GM10248 (cell line): ENCODE results near the gene SLC44A5.

Experiments
- CTCF ChIA-PET: fragments of 300-600 bp; sonication (Branson Sonifier 250); formaldehyde crosslinking; extraction: SDS; loops from one replicate; lab custom pipeline; 2021; ENCODE audit warnings: antibody characterized with exemption; lab: Yijun Ruan, JAX
- POLR2A ChIA-PET: fragments of 350-650 bp; sonication (Branson Sonifier 250); formaldehyde crosslinking; extraction: SDS; loops from one replicate; lab custom pipeline; 2020; ENCODE audit warnings: antibody characterized with exemption; lab: Yijun Ruan, JAX
- DNase-seq: peaks from one replicate; pipeline ENCODE4 v3.0.0; 2012; ENCODE audit errors: extremely low spot score
- CTCF ChIP-seq: IDR thresholded peaks from 2 replicates; pipeline ENCODE4 v1.5.1; 2012; ENCODE audit warnings: mild to moderate bottlenecking, low read depth; ENCODE audit errors: extremely low read depth, missing control alignments, control extremely low read depth

SLC44A5 gene

GRCh38 chr1:75533085-75533484 lies 77.8 kb downstream of the SLC44A5 start:
- POLR2A ChIA-PET: no interaction called here
- TF ChIP-seq CTCF: no peak
- CTCF ChIA-PET: interaction anchor here (1.4 kb wide), 1 partner anchor 15 kb away, joined by 4 read pairs; no protein-coding TSS in a partner anchor
- DNase-seq: no peak

GRCh38 chr1:75531570-75531969 lies 79.3 kb downstream of the SLC44A5 start:
- no peak for DNase-seq
- CTCF ChIA-PET: interaction anchor here (2.1 to 2.7 kb wide), 2 partner anchors 11 to 17 kb away, joined by 5 to 7 read pairs; no protein-coding TSS in a partner anchor

GRCh38 chr1:75529488-75529887 lies 81.4 kb downstream of the SLC44A5 start:
- ChIA-PET POLR2A (no interaction called here), CTCF (no interaction called here)
- no peak for TF ChIP-seq CTCF
- DNase-seq: no peak

More at GRCh38 chr1:75531570-75531969, 79.3 kb downstream of the SLC44A5 start:
- TF ChIP-seq CTCF: no peak
- POLR2A ChIA-PET: no interaction called here

GRCh38 chr1:75528001-75528400 lies 82.9 kb downstream of the SLC44A5 start:
- POLR2A ChIA-PET: no interaction called here
- no peak for DNase-seq
- CTCF ChIA-PET: interaction anchor here (1.3 kb wide), 1 partner anchor 11 kb away, joined by 3 read pairs; no protein-coding TSS in a partner anchor
- TF ChIP-seq CTCF: no peak

GRCh38 chr1:75522389-75522788 lies 88.5 kb downstream of the SLC44A5 start:
- CTCF ChIA-PET: no interaction called here
- POLR2A ChIA-PET: no interaction called here
- DNase-seq: no peak
- TF ChIP-seq CTCF: no peak

- DNase-seq: no peak
- no peak for TF ChIP-seq CTCF
- ChIA-PET POLR2A (no interaction called here), CTCF (interaction anchor here (2.3 kb wide), 1 partner anchor 10 kb away, joined by 7 read pairs; no protein-coding TSS in a partner anchor)
Measured at GRCh38 chr1:75521658-75522057, 89.3 kb downstream of the SLC44A5 start.
